Esophagus muscularis mucosa (tissue), 3 donors: ENCODE results near the gene LGALS3.

ENCODE experiments used
- CTCF ChIP-seq, 3 experiments: fragments of 200-600 bp in 2 of 3; fragments of 450-650 bp in 1 of 3; sonication (generic) in 2 of 3; IDR thresholded peaks; one replicate each; pipeline ENCODE4 v1.5.1; 2017 to 2019; ENCODE audit warnings: antibody characterized with exemption in 3 of 3, mild to moderate bottlenecking in 2 of 3, moderate library complexity in 1 of 3
- POLR2AphosphoS5 ChIP-seq, 2 donors: sonication (generic); formaldehyde crosslinking; IDR thresholded peaks; one replicate each; pipeline ENCODE4 v1.6.1; 2017; ENCODE audit warnings: antibody characterized with exemption in 2 of 2

- TF ChIP-seq CTCF (IDR thresholded peaks at IDR 0.05) (no peak), POLR2AphosphoS5 (IDR thresholded peaks at IDR 0.05) (no peak)
Observed at GRCh38 chr14:55105991-55106390, 23.1 kb upstream of the LGALS3 start.
